Non-pigmented ciliary epithelial cell (primary cell): ENCODE data around the gene HDAC4.

Experiments
- DNase-seq: peaks from one replicate; pipeline ENCODE4 v3.0.0-alpha.2; 2010; ENCODE audit warnings: low read depth

HDAC4 gene

GRCh38 chr2:239348563-239349452, 52.0 kb downstream of the HDAC4 start:
- no peak for DNase-seq

GRCh38 chr2:239346676-239347075, 54.1 kb downstream of the HDAC4 start:
- DNase-seq, result no peak

GRCh38 chr2:239345251-239345650, 55.6 kb downstream of the HDAC4 start:
- no peak for DNase-seq

GRCh38 chr2:239344857-239345216, 56.0 kb downstream of the HDAC4 start:
- DNase-seq, result no peak

- no peak for DNase-seq
These were observed 56.6 kb downstream of the HDAC4 start for GRCh38 chr2:239343946-239344856.

- no peak for DNase-seq
These were observed 57.4 kb downstream of the HDAC4 start for GRCh38 chr2:239343460-239343859.

GRCh38 chr2:239341840-239342239, 59.0 kb downstream of the HDAC4 start:
- no peak for DNase-seq

GRCh38 chr2:239341146-239341732, 59.6 kb downstream of the HDAC4 start:
- no peak for DNase-seq

- no peak for DNase-seq
These were observed 60.9 kb downstream of the HDAC4 start for GRCh38 chr2:239339726-239340601.

GRCh38 chr2:239339241-239339640, 61.6 kb downstream of the HDAC4 start:
- no peak for DNase-seq

GRCh38 chr2:239337877-239338484, 62.8 kb downstream of the HDAC4 start:
- DNase-seq, result no peak

- no peak for DNase-seq
These were observed 63.5 kb downstream of the HDAC4 start for GRCh38 chr2:239337122-239337876.

- DNase-seq, result no peak
These were observed 69.3 kb downstream of the HDAC4 start for GRCh38 chr2:239331560-239331959.

GRCh38 chr2:239330836-239331235, 70.0 kb downstream of the HDAC4 start:
- no peak for DNase-seq

GRCh38 chr2:239329972-239330572, 70.7 kb downstream of the HDAC4 start:
- no peak for DNase-seq

GRCh38 chr2:239329284-239329971, 71.4 kb downstream of the HDAC4 start:
- DNase-seq, result no peak

- peak; percentile 38 for DNase-seq
These were observed 72.2 kb downstream of the HDAC4 start for GRCh38 chr2:239328351-239329191.
